ENCODE measurements around the gene PSMD3.

Gene PSMD3

DNA sequence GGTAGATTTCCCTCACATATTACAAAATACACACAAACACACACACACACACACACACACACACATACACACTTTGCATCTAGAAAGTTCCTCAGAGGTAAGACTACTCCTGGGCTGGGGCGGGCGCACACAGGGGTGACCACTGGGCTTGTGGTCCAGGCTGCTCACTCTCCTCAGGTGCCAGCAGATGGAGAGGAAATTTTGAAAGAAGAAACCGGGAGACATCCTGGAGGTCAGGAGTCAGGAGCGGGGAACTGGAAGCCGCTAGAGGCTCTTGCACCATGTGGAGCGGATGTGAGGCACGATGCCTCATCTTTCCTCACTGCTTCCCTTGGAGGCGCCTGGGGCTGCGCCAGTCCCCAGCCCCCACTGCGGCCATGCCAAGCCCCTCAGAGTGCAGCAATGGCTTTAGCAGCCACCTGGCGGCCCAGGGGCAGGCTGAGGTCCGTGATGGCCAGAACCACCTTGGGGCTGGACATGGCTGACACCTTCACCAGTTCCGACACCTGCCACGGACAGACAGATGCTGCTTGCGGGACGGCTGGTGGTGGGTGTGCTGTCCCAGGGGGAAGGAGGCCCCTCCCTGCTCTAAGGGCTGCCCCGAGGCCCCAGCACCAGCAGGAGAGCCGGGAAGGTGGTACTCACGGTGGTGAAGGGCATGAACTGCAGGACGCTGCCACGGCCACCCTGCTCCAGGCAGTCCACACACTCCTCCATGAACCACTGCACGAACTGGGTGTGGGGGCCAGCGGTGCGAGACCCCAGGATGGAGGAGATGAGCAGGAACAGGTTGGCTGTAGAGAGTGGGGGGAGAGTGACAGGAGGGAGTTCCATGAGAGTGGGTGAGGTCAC, 38.8 kb downstream of the PSMD3 start:
- TF ChIP-seq, protein P1, sequence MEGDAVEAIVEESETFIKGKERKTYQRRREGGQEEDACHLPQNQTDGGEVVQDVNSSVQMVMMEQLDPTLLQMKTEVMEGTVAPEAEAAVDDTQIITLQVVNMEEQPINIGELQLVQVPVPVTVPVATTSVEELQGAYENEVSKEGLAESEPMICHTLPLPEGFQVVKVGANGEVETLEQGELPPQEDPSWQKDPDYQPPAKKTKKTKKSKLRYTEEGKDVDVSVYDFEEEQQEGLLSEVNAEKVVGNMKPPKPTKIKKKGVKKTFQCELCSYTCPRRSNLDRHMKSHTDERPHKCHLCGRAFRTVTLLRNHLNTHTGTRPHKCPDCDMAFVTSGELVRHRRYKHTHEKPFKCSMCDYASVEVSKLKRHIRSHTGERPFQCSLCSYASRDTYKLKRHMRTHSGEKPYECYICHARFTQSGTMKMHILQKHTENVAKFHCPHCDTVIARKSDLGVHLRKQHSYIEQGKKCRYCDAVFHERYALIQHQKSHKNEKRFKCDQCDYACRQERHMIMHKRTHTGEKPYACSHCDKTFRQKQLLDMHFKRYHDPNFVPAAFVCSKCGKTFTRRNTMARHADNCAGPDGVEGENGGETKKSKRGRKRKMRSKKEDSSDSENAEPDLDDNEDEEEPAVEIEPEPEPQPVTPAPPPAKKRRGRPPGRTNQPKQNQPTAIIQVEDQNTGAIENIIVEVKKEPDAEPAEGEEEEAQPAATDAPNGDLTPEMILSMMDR (IDR thresholded peaks at IDR 0.05; ENCODE audit: borderline replicate concordance, insufficient read depth, low read depth, low read length): no peak
- no peak overlapping the region for H3K4me3 ChIP-seq (ENCODE audit: low read depth, low read length)

DNA sequence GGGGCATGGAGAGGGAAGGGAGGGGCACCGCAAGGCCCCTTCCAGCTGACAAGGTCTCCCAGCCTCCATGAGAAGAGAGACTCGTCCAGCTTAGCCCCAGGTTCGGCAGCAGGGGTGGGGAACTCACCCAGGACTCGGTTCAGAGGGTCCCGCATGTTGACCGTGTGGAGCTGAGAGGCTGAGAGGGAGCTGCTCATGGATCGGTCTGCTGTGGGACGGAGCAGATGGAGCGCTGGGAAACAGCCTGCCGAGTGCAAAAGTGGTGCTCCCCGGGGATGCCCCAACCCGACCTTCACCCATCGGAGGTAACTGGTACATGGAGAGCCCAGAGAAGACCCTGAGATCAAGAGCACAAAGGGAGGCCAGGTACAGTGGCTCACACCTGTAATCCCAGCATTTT, 39.5 kb downstream of the PSMD3 start:
- TF ChIP-seq, protein P1 (IDR thresholded peaks at IDR 0.05; ENCODE audit: borderline replicate concordance, insufficient read depth, low read depth, low read length): no peak
- no peak overlapping the region for H3K4me3 ChIP-seq (ENCODE audit: low read depth, low read length)

DNA sequence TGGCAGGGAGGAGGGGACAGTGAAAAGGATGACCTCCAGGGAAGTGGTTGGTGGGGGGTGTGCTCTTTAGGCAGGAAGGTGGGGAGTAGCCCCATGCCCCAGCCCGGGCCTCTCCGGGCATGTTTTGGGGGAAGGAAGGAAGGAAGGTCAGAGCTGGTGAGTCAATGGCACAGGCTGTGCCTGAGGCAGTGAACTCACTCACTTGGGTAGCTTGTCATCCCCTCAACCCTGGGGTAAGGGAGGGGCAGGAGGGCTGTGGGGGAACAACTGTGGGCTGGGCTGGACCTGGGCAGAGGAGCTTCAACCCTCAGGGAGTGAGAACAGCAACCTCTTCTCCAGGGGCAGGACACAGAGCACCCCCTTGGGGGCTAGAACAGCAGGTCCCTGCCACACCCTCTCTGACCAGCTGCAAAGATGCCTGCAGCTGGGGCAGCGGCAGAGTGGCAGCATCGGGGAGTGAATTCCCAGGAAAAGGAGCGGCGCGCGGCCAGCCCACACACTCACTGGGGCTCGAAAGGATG, 40.9 kb downstream of the PSMD3 start:
- no peak overlapping the region for H3K4me3 ChIP-seq (ENCODE audit: low read depth, low read length)

DNA sequence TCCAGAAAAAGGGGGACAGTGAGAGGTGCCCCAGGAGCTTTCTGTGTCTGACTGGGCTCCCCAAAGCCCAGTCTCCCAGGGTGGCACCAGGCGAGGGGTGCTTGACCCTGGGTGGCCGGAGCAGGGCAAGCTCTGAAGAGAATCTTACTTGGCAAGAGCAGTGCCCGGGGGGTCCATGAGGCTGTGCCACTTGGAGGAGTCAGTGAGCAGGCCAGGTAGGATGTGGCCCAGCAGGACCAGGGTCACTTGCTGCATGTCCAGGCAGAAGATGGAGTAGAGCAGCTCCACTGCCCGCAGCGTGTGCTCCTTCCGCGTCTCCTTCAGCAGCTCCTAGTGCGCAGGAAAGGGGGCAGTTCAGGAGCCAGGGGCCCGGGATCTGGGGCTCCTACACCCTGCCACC, 41.9 kb downstream of the PSMD3 start:
- no peak overlapping the region for H3K4me3 ChIP-seq (ENCODE audit: low read depth, low read length)
- TF ChIP-seq, protein P1 (IDR thresholded peaks at IDR 0.05; ENCODE audit: borderline replicate concordance, insufficient read depth, low read depth, low read length): no peak

More for the DNA sequence above, 40.9 kb downstream of the PSMD3 start:
- TF ChIP-seq, protein P1 (IDR thresholded peaks at IDR 0.05; ENCODE audit: borderline replicate concordance, insufficient read depth, low read depth, low read length): no peak

DNA sequence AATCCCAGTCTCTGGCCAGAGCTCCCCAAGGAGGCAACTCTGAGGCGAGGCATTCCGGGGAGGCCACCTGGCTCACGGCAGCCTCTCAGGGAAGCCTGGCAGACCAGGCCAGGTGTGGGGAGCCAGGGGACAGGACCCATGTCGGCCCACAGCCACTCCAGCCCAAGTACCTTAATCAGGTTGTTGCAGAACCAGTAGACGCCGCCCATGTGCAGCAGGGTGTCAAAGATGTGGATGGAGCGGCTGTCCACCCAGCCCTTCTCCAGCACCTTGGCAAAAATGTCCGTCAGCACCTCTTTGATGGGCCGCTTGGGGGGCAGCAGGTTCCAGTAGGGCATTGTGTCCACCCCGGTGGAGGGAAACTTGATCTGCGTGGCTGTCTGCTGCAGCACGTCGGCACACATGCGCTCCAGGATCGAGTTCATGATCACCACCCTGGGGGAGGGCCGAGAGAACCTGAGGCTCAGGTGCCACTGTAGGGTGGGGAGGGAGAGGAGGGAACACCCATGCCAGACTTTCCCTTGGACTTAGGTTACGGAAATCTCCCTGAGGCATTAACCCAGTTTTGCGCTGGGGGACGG, 42.4 kb downstream of the PSMD3 start:
- no peak overlapping the region for H3K4me3 ChIP-seq (ENCODE audit: low read depth, low read length)
- TF ChIP-seq, protein P1 (IDR thresholded peaks at IDR 0.05; ENCODE audit: borderline replicate concordance, insufficient read depth, low read depth, low read length): no peak

DNA sequence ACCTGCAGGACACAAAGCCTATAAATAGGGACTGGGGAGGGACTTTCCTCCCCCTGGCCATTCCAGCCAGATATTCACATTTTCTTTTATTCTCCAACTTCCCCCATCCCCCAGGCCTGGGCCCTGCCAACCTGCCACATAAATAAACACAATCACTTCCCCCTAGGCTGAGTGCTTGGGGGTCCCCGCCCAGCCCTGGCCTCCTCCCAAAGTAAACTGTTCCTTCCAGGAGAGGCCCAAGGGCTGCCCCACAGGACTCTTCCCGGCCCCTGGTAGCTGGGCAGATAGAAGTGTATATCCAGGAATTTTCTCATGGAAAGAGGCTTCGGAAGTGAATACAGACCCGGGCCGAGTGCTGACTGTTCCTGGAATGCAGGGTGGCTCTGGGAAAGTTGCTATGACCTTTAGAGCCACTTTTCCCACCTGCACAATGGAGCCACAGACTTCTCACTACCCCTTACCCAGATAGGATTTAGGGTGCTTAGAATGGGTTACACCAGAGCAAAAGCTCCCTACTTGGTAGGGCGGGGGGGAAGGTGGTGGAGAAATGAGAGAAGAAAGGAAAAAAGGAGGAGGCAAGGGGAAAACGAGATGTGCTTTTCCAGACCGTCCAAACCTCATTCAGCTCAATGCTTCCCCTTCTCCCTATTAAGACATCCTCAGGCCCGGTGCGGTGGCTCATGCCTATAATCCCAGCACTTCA, 43.1 kb downstream of the PSMD3 start:
- no peak overlapping the region for H3K4me3 ChIP-seq (ENCODE audit: low read depth, low read length)
- TF ChIP-seq, protein P1 (IDR thresholded peaks at IDR 0.05; ENCODE audit: borderline replicate concordance, insufficient read depth, low read depth, low read length): no peak

All from GM12875 (cell line).